Measurements from ENCODE around the gene LGALS9. TPM values are rescaled to one million over a fixed set of nuclear protein-coding genes. Genes with fewer than 3 reads are reported as not detected.

LGALS9 gene
- total RNA-seq, 1 experiment from 2014 or later = 3.0 TPM

- H3K36me3 ChIP-seq (ENCODE audit: control insufficient read depth, insufficient read depth, low read length) = peaks cover 1% of the 10 kb centered on the region; the same call in 1 of the 2 replicates
- Mint-ChIP-seq H3K27me3 (ENCODE audit: insufficient read depth, unreplicated experiment) (no peaks in the 10 kb centered on the region), H3K36me3 (ENCODE audit: insufficient read depth, unreplicated experiment) (peaks cover 38% of the 10 kb centered on the region), H3K4me1 (ENCODE audit: low read depth, unreplicated experiment) (no peaks in the 10 kb centered on the region), H3K27ac (ENCODE audit: unreplicated experiment) (no peak overlapping the region), H3K4me3 (ENCODE audit: unreplicated experiment) (no peak overlapping the region), H3K9me3 (ENCODE audit: unreplicated experiment) (no peaks in the 10 kb centered on the region)
- intact Hi-C loops (cut with micrococcal nuclease; ENCODE audit: unreplicated experiment) = no loop called here
- ChIA-PET CTCF (interaction anchor here (1.0 to 1.2 kb wide), 2 partner anchors 9 to 14 kb away, joined by 4 to 5 read pairs; no protein-coding TSS in a partner anchor), POLR2A (no interaction called here)
- BruUV-seq (replicated peaks) = no TSS peak
- DNase-seq = no peak
- peaks cover under 1% of the 10 kb centered on the region; the same call in 1 of the 2 replicates for H3K4me1 ChIP-seq
- H3K9me3 ChIP-seq = no peaks in the 10 kb centered on the region
- no peaks in the 10 kb centered on the region for H3K27me3 ChIP-seq (replicated peaks; ENCODE audit: control insufficient read depth, insufficient read depth, low read length)
- no peak overlapping the region for H3K4me3 ChIP-seq (ENCODE audit: low read depth, low read length)
- no peak for TF ChIP-seq CTCF (IDR thresholded peaks at IDR 0.05; ENCODE audit: insufficient read depth in 1 of 2, low read depth in 1 of 2, low read length in 1 of 2, severe bottlenecking in 1 of 2, unreplicated experiment in 1 of 2)
Observed at GRCh38 chr17:27585792-27586191, 45.2 kb upstream of the LGALS9 start.

- H3K4me1 ChIP-seq = no peaks in the 10 kb centered on the region; the same call in 1 of the 2 replicates
- ChIA-PET CTCF (interaction anchor here (0.8 to 1.5 kb wide), 4 partner anchors 9 to 130 kb away, joined by 3 to 5 read pairs (median 4); partner anchors contain the start of gene KSR1), POLR2A (no interaction called here)
- Mint-ChIP-seq H3K36me3 (ENCODE audit: insufficient read depth, unreplicated experiment) (peaks cover 36% of the 10 kb centered on the region), H3K27me3 (ENCODE audit: insufficient read depth, unreplicated experiment) (no peaks in the 10 kb centered on the region), H3K27ac (ENCODE audit: unreplicated experiment) (no peak overlapping the region), H3K4me1 (ENCODE audit: low read depth, unreplicated experiment) (no peaks in the 10 kb centered on the region), H3K9me3 (ENCODE audit: unreplicated experiment) (no peaks in the 10 kb centered on the region), H3K4me3 (ENCODE audit: unreplicated experiment) (no peak overlapping the region)
- DNase-seq = peak in 1 of 2 experiments; percentile 40
- peaks cover 1% of the 10 kb centered on the region; the same call in 1 of the 2 replicates for H3K36me3 ChIP-seq (ENCODE audit: control insufficient read depth, insufficient read depth, low read length)
- H3K4me3 ChIP-seq (ENCODE audit: low read depth, low read length) = no peak overlapping the region
- BruUV-seq (replicated peaks) = no TSS peak
- intact Hi-C loops (cut with micrococcal nuclease; ENCODE audit: unreplicated experiment) = no loop called here
- TF ChIP-seq CTCF (IDR thresholded peaks at IDR 0.05; ENCODE audit: insufficient read depth in 1 of 2, low read depth in 1 of 2, low read length in 1 of 2, severe bottlenecking in 1 of 2, unreplicated experiment in 1 of 2) = no peak
- H3K27me3 ChIP-seq (replicated peaks; ENCODE audit: control insufficient read depth, insufficient read depth, low read length) = no peaks in the 10 kb centered on the region
- H3K9me3 ChIP-seq = no peaks in the 10 kb centered on the region
Observed at GRCh38 chr17:27586203-27586721, 44.7 kb upstream of the LGALS9 start.

- TF ChIP-seq CTCF (IDR thresholded peaks at IDR 0.05; ENCODE audit: insufficient read depth in 1 of 2, low read depth in 1 of 2, low read length in 1 of 2, severe bottlenecking in 1 of 2, unreplicated experiment in 1 of 2) = no peak
- Mint-ChIP-seq H3K27me3 (ENCODE audit: insufficient read depth, unreplicated experiment) (no peaks in the 10 kb centered on the region), H3K9me3 (ENCODE audit: unreplicated experiment) (no peaks in the 10 kb centered on the region), H3K36me3 (ENCODE audit: insufficient read depth, unreplicated experiment) (peaks cover 27% of the 10 kb centered on the region), H3K4me1 (ENCODE audit: low read depth, unreplicated experiment) (no peaks in the 10 kb centered on the region), H3K27ac (ENCODE audit: unreplicated experiment) (no peak overlapping the region), H3K4me3 (ENCODE audit: unreplicated experiment) (no peak overlapping the region)
- ChIA-PET CTCF (interaction anchor here (1.0 to 1.7 kb wide), 3 partner anchors 10 to 53 kb away, joined by 3 to 7 read pairs (median 3); no protein-coding TSS in a partner anchor), POLR2A (no interaction called here)
- BruUV-seq (replicated peaks) = no TSS peak
- Histone ChIP-seq H3K4me1 (no peaks in the 10 kb centered on the region; the same call in 1 of the 2 replicates), H3K9me3 (no peaks in the 10 kb centered on the region), H3K36me3 (ENCODE audit: control insufficient read depth, insufficient read depth, low read length) (peaks cover 1% of the 10 kb centered on the region; the same call in 1 of the 2 replicates), H3K27me3 (replicated peaks; ENCODE audit: control insufficient read depth, insufficient read depth, low read length) (no peaks in the 10 kb centered on the region), H3K4me3 (ENCODE audit: low read depth, low read length) (no peak overlapping the region)
- no peak for DNase-seq
- intact Hi-C loops (cut with micrococcal nuclease; ENCODE audit: unreplicated experiment) = no loop called here
Observed at GRCh38 chr17:27588354-27588753, 42.6 kb upstream of the LGALS9 start.

Measured in Caco-2 (cell line).